ENCODE measurements around the gene RITA1.

GRCh38 chr12:113163030-113163360 lies 22.5 kb upstream of the RITA1 start:
- no peak for TF ChIP-seq SP1 (IDR thresholded peaks at IDR 0.05; ENCODE audit: low read depth)
- no peak for TF ChIP-seq POLR2A (IDR thresholded peaks at IDR 0.05; ENCODE audit: borderline replicate concordance, extremely low read depth, insufficient read depth, insufficient read length)
- TF ChIP-seq POLR2AphosphoS5 (IDR thresholded peaks at IDR 0.05; ENCODE audit: low read depth, low read length): no peak
- no peak for TF ChIP-seq CTCF (IDR thresholded peaks at IDR 0.05 in 2 of 3, conservative IDR thresholded peaks at IDR 0.05 in 1 of 3; ENCODE audit: borderline replicate concordance in 1 of 3, insufficient read depth in 1 of 3, low read depth in 2 of 3, low read length in 2 of 3)
- no peak for TF ChIP-seq EZH2 (IDR thresholded peaks at IDR 0.05)
- TF ChIP-seq EZH2phosphoT487 (IDR thresholded peaks at IDR 0.05; ENCODE audit: borderline replicate concordance): no peak
- TF ChIP-seq ZNF274 (IDR thresholded peaks at IDR 0.05; ENCODE audit: low read depth, low read length): no peak
